HG03469 (cell line): ENCODE results near the gene NME4.

Experiments
- ATAC-seq: cut with Tn5 transposase; IDR thresholded peaks from one replicate; pipeline ENCODE4 v1.9.1; 2021; ENCODE audit warnings: mild to moderate bottlenecking, moderate library complexity, moderate number of reproducible peaks; ENCODE audit not compliant: unreplicated experiment

NME4 gene

GRCh38 chr16:363110-363765 is 33.8 kb upstream of the NME4 start:
- no peak for ATAC-seq

- ATAC-seq, result no peak
Measured at GRCh38 chr16:363766-364490, 33.1 kb upstream of the NME4 start.

GRCh38 chr16:364595-365491 is 32.2 kb upstream of the NME4 start:
- ATAC-seq, result no peak

- no peak for ATAC-seq
Measured at GRCh38 chr16:366476-366875, 30.5 kb upstream of the NME4 start.

GRCh38 chr16:367333-367903 is 29.6 kb upstream of the NME4 start:
- no peak for ATAC-seq

GRCh38 chr16:368388-369158 is 28.4 kb upstream of the NME4 start:
- no peak for ATAC-seq

GRCh38 chr16:369275-369865 is 27.6 kb upstream of the NME4 start:
- no peak for ATAC-seq

GRCh38 chr16:369866-370436 is 27.0 kb upstream of the NME4 start:
- ATAC-seq, result no peak

GRCh38 chr16:370443-370842 is 26.6 kb upstream of the NME4 start, which contains the start of gene MRPL28:
TSS of gene MRPL28 (minus strand) at chr16:370538. CDS start at chr16:370218, 320 bp downstream.
- ATAC-seq, result no peak

GRCh38 chr16:370979-371514 is 26.0 kb upstream of the NME4 start:
- no peak for ATAC-seq

GRCh38 chr16:371515-372301 is 25.3 kb upstream of the NME4 start:
- ATAC-seq, result no peak

- no peak for ATAC-seq
Measured at GRCh38 chr16:372302-372983, 24.6 kb upstream of the NME4 start.

- no peak for ATAC-seq
Measured at GRCh38 chr16:373020-373598, 23.9 kb upstream of the NME4 start.

GRCh38 chr16:373848-374615 is 23.0 kb upstream of the NME4 start:
- no peak for ATAC-seq

GRCh38 chr16:374616-374926 is 22.4 kb upstream of the NME4 start:
- no peak for ATAC-seq

- ATAC-seq, result no peak
Measured at GRCh38 chr16:375212-375611, 21.8 kb upstream of the NME4 start.
